ENCODE measurements around the gene SH2D3A.

Gene SH2D3A

GRCh38 chr19:6730153-6730804, 37.0 kb downstream of the SH2D3A start:
- H3K9ac ChIP-seq (ENCODE audit: low read length) = no peak overlapping the region
- H3K9me3 ChIP-seq (ENCODE audit: control insufficient read depth, low read length) = no peaks in the 10 kb centered on the region
- H3K4me2 ChIP-seq (ENCODE audit: low read length, poor library complexity, severe bottlenecking) = no peak overlapping the region
- 81% methylated on average over 19 of the region's 27 CpGs for WGBS
- H2BK5ac ChIP-seq (ENCODE audit: low read depth, low read length, poor library complexity, severe bottlenecking) = peak overlapping the region; percentile 35
- no peak overlapping the region for H4K8ac ChIP-seq (ENCODE audit: low read length)
- no peak for DNase-seq
- H3K4me3 ChIP-seq (ENCODE audit: insufficient read depth in 1 of 2, low read depth in 1 of 2, low read length in 2 of 2) = no peak overlapping the region
- no peak overlapping the region for H2AK5ac ChIP-seq (ENCODE audit: low read length, severe bottlenecking)
- H2BK15ac ChIP-seq (ENCODE audit: low read depth, poor library complexity, severe bottlenecking) = no peak overlapping the region
- no peak overlapping the region for H3K14ac ChIP-seq (ENCODE audit: low read length in 2 of 2)
- no peak overlapping the region for H4K91ac ChIP-seq (ENCODE audit: low read length)
- H3K79me1 ChIP-seq (replicated peaks; ENCODE audit: low read length, poor library complexity, severe bottlenecking) = peaks cover 21% of the 10 kb centered on the region
- H3K36me3 ChIP-seq (ENCODE audit: control insufficient read depth in 1 of 2, insufficient read depth in 2 of 2, low read depth in 1 of 2, low read length in 2 of 2) = peaks cover 39 to 51% of the 10 kb centered on the region in 2 experiments
- no peak overlapping the region for H3K27ac ChIP-seq (ENCODE audit: low read length, poor library complexity, severe bottlenecking)
- H3K4ac ChIP-seq (ENCODE audit: low read depth in 1 of 2, low read length in 2 of 2) = no peak overlapping the region
- H3K27me3 ChIP-seq (ENCODE audit: control insufficient read depth in 1 of 2, insufficient read depth in 1 of 2, low read length in 2 of 2) = no peaks in the 10 kb centered on the region
- H2BK12ac ChIP-seq (ENCODE audit: low read length in 2 of 2) = no peak overlapping the region
- H3K4me1 ChIP-seq (ENCODE audit: control insufficient read depth, insufficient read depth, low read depth, low read length) = peaks cover 25% of the 10 kb centered on the region
- no peak overlapping the region for H2BK120ac ChIP-seq (ENCODE audit: low read depth, low read length)
- H2AFZ ChIP-seq (ENCODE audit: low read depth, low read length) = no peak overlapping the region
- H3K23ac ChIP-seq (ENCODE audit: low read length in 2 of 2) = no peak overlapping the region
- H3K18ac ChIP-seq (ENCODE audit: low read depth in 1 of 2, low read length in 2 of 2) = no peak overlapping the region

- Histone ChIP-seq H2BK12ac (ENCODE audit: low read length in 2 of 2) (no peak overlapping the region), H3K4ac (ENCODE audit: low read depth in 1 of 2, low read length in 2 of 2) (no peak overlapping the region), H3K4me2 (ENCODE audit: low read length, poor library complexity, severe bottlenecking) (no peak overlapping the region), H3K36me3 (ENCODE audit: control insufficient read depth in 1 of 2, insufficient read depth in 2 of 2, low read depth in 1 of 2, low read length in 2 of 2) (peaks cover 35 to 51% of the 10 kb centered on the region in 2 experiments), H3K4me3 (ENCODE audit: insufficient read depth in 1 of 2, low read depth in 1 of 2, low read length in 2 of 2) (no peak overlapping the region), H2BK15ac (ENCODE audit: low read depth, poor library complexity, severe bottlenecking) (no peak overlapping the region), H2BK5ac (ENCODE audit: low read depth, low read length, poor library complexity, severe bottlenecking) (no peak overlapping the region), H4K8ac (ENCODE audit: low read length) (no peak overlapping the region), H3K9ac (ENCODE audit: low read length) (no peak overlapping the region), H2AFZ (ENCODE audit: low read depth, low read length) (no peak overlapping the region), H3K4me1 (ENCODE audit: control insufficient read depth, insufficient read depth, low read depth, low read length) (peaks cover 29% of the 10 kb centered on the region), H2AK5ac (ENCODE audit: low read length, severe bottlenecking) (no peak overlapping the region), H3K27me3 (ENCODE audit: control insufficient read depth in 1 of 2, insufficient read depth in 1 of 2, low read length in 2 of 2) (no peaks in the 10 kb centered on the region), H3K23ac (ENCODE audit: low read length in 2 of 2) (no peak overlapping the region), H3K14ac (ENCODE audit: low read length in 2 of 2) (no peak overlapping the region), H3K18ac (ENCODE audit: low read depth in 1 of 2, low read length in 2 of 2) (no peak overlapping the region), H3K79me1 (replicated peaks; ENCODE audit: low read length, poor library complexity, severe bottlenecking) (peaks cover 19% of the 10 kb centered on the region), H4K91ac (ENCODE audit: low read length) (no peak overlapping the region), H3K27ac (ENCODE audit: low read length, poor library complexity, severe bottlenecking) (no peak overlapping the region), H2BK120ac (ENCODE audit: low read depth, low read length) (no peak overlapping the region), H3K9me3 (ENCODE audit: control insufficient read depth, low read length) (no peaks in the 10 kb centered on the region)
- 96% methylated on average over 23 of the region's 23 CpGs for WGBS
- DNase-seq = no peak
These were observed 37.6 kb downstream of the SH2D3A start for GRCh38 chr19:6729573-6730152.

GRCh38 chr19:6728346-6728745, 38.9 kb downstream of the SH2D3A start:
- Histone ChIP-seq H3K79me1 (replicated peaks; ENCODE audit: low read length, poor library complexity, severe bottlenecking) (peaks cover 14% of the 10 kb centered on the region), H3K9ac (ENCODE audit: low read length) (no peak overlapping the region), H2BK120ac (ENCODE audit: low read depth, low read length) (no peak overlapping the region), H2BK15ac (ENCODE audit: low read depth, poor library complexity, severe bottlenecking) (no peak overlapping the region), H3K18ac (ENCODE audit: low read depth in 1 of 2, low read length in 2 of 2) (no peak overlapping the region), H3K4me3 (ENCODE audit: insufficient read depth in 1 of 2, low read depth in 1 of 2, low read length in 2 of 2) (no peak overlapping the region), H4K8ac (ENCODE audit: low read length) (no peak overlapping the region), H3K4ac (ENCODE audit: low read depth in 1 of 2, low read length in 2 of 2) (no peak overlapping the region), H4K91ac (ENCODE audit: low read length) (no peak overlapping the region), H3K27ac (ENCODE audit: low read length, poor library complexity, severe bottlenecking) (no peak overlapping the region), H3K4me1 (ENCODE audit: control insufficient read depth, insufficient read depth, low read depth, low read length) (peaks cover 21% of the 10 kb centered on the region), H3K14ac (ENCODE audit: low read length in 2 of 2) (no peak overlapping the region), H2AK5ac (ENCODE audit: low read length, severe bottlenecking) (no peak overlapping the region), H3K23ac (ENCODE audit: low read length in 2 of 2) (no peak overlapping the region), H3K36me3 (ENCODE audit: control insufficient read depth in 1 of 2, insufficient read depth in 2 of 2, low read depth in 1 of 2, low read length in 2 of 2) (peaks cover 28 to 39% of the 10 kb centered on the region in 2 experiments), H3K27me3 (ENCODE audit: control insufficient read depth in 1 of 2, insufficient read depth in 1 of 2, low read length in 2 of 2) (no peaks in the 10 kb centered on the region), H3K9me3 (ENCODE audit: control insufficient read depth, low read length) (no peaks in the 10 kb centered on the region), H2BK12ac (ENCODE audit: low read length in 2 of 2) (no peak overlapping the region), H2AFZ (ENCODE audit: low read depth, low read length) (no peak overlapping the region), H2BK5ac (ENCODE audit: low read depth, low read length, poor library complexity, severe bottlenecking) (no peak overlapping the region), H3K4me2 (ENCODE audit: low read length, poor library complexity, severe bottlenecking) (no peak overlapping the region)
- no peak for DNase-seq
- WGBS = 77% methylated on average over 8 of the region's 8 CpGs

- no peaks in the 10 kb centered on the region for H3K9me3 ChIP-seq (ENCODE audit: control insufficient read depth, low read length)
- no peak overlapping the region for H3K4me3 ChIP-seq (ENCODE audit: insufficient read depth in 1 of 2, low read depth in 1 of 2, low read length in 2 of 2)
- H3K27ac ChIP-seq (ENCODE audit: low read length, poor library complexity, severe bottlenecking) = peak overlapping the region; percentile 46
- H3K18ac ChIP-seq (ENCODE audit: low read depth in 1 of 2, low read length in 2 of 2) = no peak overlapping the region
- no peak overlapping the region for H3K9ac ChIP-seq (ENCODE audit: low read length)
- 89% methylated on average over 14 of the region's 16 CpGs for WGBS
- H3K4me2 ChIP-seq (ENCODE audit: low read length, poor library complexity, severe bottlenecking) = peak overlapping the region; percentile 20
- H2BK120ac ChIP-seq (ENCODE audit: low read depth, low read length) = no peak overlapping the region
- H4K91ac ChIP-seq (ENCODE audit: low read length) = no peak overlapping the region
- H2BK12ac ChIP-seq (ENCODE audit: low read length in 2 of 2) = no peak overlapping the region
- no peaks in the 10 kb centered on the region for H3K79me1 ChIP-seq (replicated peaks; ENCODE audit: low read length, poor library complexity, severe bottlenecking)
- peaks cover 6 to 12% of the 10 kb centered on the region in 2 experiments for H3K36me3 ChIP-seq (ENCODE audit: control insufficient read depth in 1 of 2, insufficient read depth in 2 of 2, low read depth in 1 of 2, low read length in 2 of 2)
- no peak overlapping the region for H3K4ac ChIP-seq (ENCODE audit: low read depth in 1 of 2, low read length in 2 of 2)
- H2AFZ ChIP-seq (ENCODE audit: low read depth, low read length) = no peak overlapping the region
- H2BK15ac ChIP-seq (ENCODE audit: low read depth, poor library complexity, severe bottlenecking) = no peak overlapping the region
- peaks cover 23% of the 10 kb centered on the region for H3K4me1 ChIP-seq (ENCODE audit: control insufficient read depth, insufficient read depth, low read depth, low read length)
- H4K8ac ChIP-seq (ENCODE audit: low read length) = no peak overlapping the region
- DNase-seq = no peak
- peak overlapping the region; percentile 82 for H2AK5ac ChIP-seq (ENCODE audit: low read length, severe bottlenecking)
- H3K23ac ChIP-seq (ENCODE audit: low read length in 2 of 2) = no peak overlapping the region
- H3K27me3 ChIP-seq (ENCODE audit: control insufficient read depth in 1 of 2, insufficient read depth in 1 of 2, low read length in 2 of 2) = no peaks in the 10 kb centered on the region
- H3K14ac ChIP-seq (ENCODE audit: low read length in 2 of 2) = no peak overlapping the region
- peak overlapping the region; percentile 47 for H2BK5ac ChIP-seq (ENCODE audit: low read depth, low read length, poor library complexity, severe bottlenecking)
These were observed 41.6 kb downstream of the SH2D3A start for GRCh38 chr19:6725513-6726231.
